Parathyroid adenoma (tissue), 2 donors: ENCODE results near the gene FITM2.

ENCODE experiments used
- H2AFZ ChIP-seq: fragments of 300-600 bp; sonication (generic); one replicate; pipeline ENCODE4 v1.7.0; 2017; ENCODE audit warnings: antibody characterized with exemption, mild to moderate bottlenecking
- H3K27ac ChIP-seq: fragments of 300-600 bp; sonication (generic); one replicate; pipeline ENCODE4 v1.7.0; 2017
- H3K27me3 ChIP-seq: fragments of 300-600 bp; sonication (generic); one replicate; pipeline ENCODE4 v1.7.0; 2017; ENCODE audit warnings: low read length; ENCODE audit not compliant: control insufficient read depth, insufficient read depth
- H3K36me3 ChIP-seq: fragments of 300-600 bp; sonication (generic); one replicate; pipeline ENCODE4 v1.7.0; 2017; ENCODE audit warnings: low read length; ENCODE audit not compliant: control insufficient read depth, insufficient read depth
- H3K4me1 ChIP-seq: fragments of 300-600 bp; sonication (generic); one replicate; pipeline ENCODE4 v1.7.0; 2017; ENCODE audit warnings: control low read depth
- H3K4me2 ChIP-seq: fragments of 300-600 bp; sonication (generic); one replicate; pipeline ENCODE4 v1.7.0; 2017; ENCODE audit warnings: low read length
- H3K4me3 ChIP-seq: fragments of 300-600 bp; sonication (generic); one replicate; pipeline ENCODE4 v1.7.0; 2017; ENCODE audit warnings: low read depth, low read length
- H3K79me2 ChIP-seq: fragments of 300-600 bp; sonication (generic); one replicate; pipeline ENCODE4 v1.7.0; 2017; ENCODE audit warnings: control low read depth
- H3K9ac ChIP-seq: fragments of 300-600 bp; sonication (generic); one replicate; pipeline ENCODE4 v1.7.0; 2017; ENCODE audit warnings: mild to moderate bottlenecking
- H3K9me3 ChIP-seq: fragments of 300-600 bp; sonication (generic); one replicate; pipeline ENCODE4 v1.7.0; 2017; ENCODE audit warnings: low read length; ENCODE audit not compliant: control insufficient read depth
- TF ChIP-seq, protein P1 (sequence below): fragments of 300-600 bp; sonication (generic); IDR thresholded peaks from one replicate; pipeline ENCODE4 v1.7.0; 2017; ENCODE audit warnings: antibody characterized with exemption, mild to moderate bottlenecking
- donor health status: primary hyperparathyroidism.

Gene FITM2

GRCh38 chr20:44309763-44310663, 989 bp downstream of the FITM2 start:
- Histone ChIP-seq H3K4me2 (peak overlapping the region; percentile 92), H3K27me3 (no peaks in the 10 kb centered on the region), H3K4me3 (peak overlapping the region; percentile 85), H3K9ac (no peak overlapping the region), H2AFZ (peak overlapping the region; percentile 85), H3K36me3 (no peaks in the 10 kb centered on the region), H3K4me1 (peaks cover 8% of the 10 kb centered on the region), H3K79me2 (peaks cover 31% of the 10 kb centered on the region), H3K27ac (peak overlapping the region; percentile 58), H3K9me3 (no peaks in the 10 kb centered on the region)
- TF ChIP-seq, protein P1, sequence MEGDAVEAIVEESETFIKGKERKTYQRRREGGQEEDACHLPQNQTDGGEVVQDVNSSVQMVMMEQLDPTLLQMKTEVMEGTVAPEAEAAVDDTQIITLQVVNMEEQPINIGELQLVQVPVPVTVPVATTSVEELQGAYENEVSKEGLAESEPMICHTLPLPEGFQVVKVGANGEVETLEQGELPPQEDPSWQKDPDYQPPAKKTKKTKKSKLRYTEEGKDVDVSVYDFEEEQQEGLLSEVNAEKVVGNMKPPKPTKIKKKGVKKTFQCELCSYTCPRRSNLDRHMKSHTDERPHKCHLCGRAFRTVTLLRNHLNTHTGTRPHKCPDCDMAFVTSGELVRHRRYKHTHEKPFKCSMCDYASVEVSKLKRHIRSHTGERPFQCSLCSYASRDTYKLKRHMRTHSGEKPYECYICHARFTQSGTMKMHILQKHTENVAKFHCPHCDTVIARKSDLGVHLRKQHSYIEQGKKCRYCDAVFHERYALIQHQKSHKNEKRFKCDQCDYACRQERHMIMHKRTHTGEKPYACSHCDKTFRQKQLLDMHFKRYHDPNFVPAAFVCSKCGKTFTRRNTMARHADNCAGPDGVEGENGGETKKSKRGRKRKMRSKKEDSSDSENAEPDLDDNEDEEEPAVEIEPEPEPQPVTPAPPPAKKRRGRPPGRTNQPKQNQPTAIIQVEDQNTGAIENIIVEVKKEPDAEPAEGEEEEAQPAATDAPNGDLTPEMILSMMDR = no peak

DNA sequence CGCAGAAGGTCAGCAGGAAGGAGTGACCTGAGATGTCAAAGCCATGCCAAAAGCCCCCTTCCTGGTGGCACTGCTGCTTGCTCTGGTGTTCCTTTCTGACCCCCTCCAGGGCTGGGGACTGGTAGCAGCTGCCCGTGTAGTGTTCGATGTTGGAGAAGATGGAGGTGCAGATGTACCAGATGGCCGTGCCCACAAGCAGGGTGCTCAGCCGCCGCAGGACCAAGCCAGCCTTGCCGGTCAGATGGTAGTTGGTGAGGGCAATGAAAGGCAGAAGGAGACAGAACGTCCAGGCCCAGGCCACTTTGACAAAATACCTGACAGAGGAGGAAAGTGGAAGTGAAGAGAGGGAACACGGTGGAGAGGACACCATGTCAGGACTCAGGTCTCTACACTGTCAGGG, 4.1 kb downstream of the FITM2 start:
- Histone ChIP-seq H3K27me3 (no peaks in the 10 kb centered on the region), H3K79me2 (peaks cover 57% of the 10 kb centered on the region), H3K4me3 (no peak overlapping the region)

DNA sequence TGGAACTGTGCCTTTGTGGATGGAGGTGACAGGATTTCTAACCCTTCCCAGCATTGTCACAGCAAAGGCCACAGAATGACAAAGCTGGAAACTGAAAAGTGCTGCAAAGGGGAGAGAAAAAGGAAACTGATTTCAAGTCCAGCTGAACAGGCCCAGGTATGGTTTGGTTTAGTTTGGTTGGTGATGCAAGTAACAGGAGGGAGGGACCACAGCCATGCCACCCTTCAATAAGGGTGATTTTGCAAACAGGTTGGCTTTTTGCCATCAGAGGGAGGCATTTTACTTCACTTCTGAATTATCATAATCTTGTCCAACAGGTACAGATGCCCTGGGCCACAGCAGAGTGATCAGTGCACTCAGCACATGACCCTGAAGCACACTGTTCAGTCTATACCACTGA, 6.6 kb downstream of the FITM2 start:
- Histone ChIP-seq H3K79me2 (peaks cover 47% of the 10 kb centered on the region), H3K4me1 (peaks cover 2% of the 10 kb centered on the region), H3K4me3 (no peak overlapping the region), H3K27me3 (no peaks in the 10 kb centered on the region), H3K36me3 (no peaks in the 10 kb centered on the region), H3K9ac (no peak overlapping the region), H3K27ac (no peak overlapping the region), H3K9me3 (no peaks in the 10 kb centered on the region), H2AFZ (no peak overlapping the region), H3K4me2 (no peak overlapping the region)
- TF ChIP-seq, protein P1 = no peak

More for the DNA sequence above, 4.1 kb downstream of the FITM2 start:
- Histone ChIP-seq H3K4me2 (no peak overlapping the region), H3K36me3 (no peaks in the 10 kb centered on the region), H3K4me1 (peaks cover 8% of the 10 kb centered on the region), H3K9me3 (no peaks in the 10 kb centered on the region), H3K9ac (no peak overlapping the region), H3K27ac (no peak overlapping the region), H2AFZ (no peak overlapping the region)
- TF ChIP-seq, protein P1 = no peak

GRCh38 chr20:44302736-44303135, 8.3 kb downstream of the FITM2 start:
- no peaks in the 10 kb centered on the region for H3K27me3 ChIP-seq
- peaks cover 47% of the 10 kb centered on the region for H3K79me2 ChIP-seq
- H3K27ac ChIP-seq = no peak overlapping the region
- no peak overlapping the region for H3K9ac ChIP-seq
- TF ChIP-seq, protein P1 = no peak
- H3K4me2 ChIP-seq = no peak overlapping the region
- no peaks in the 10 kb centered on the region for H3K9me3 ChIP-seq
- H3K4me3 ChIP-seq = no peak overlapping the region
- no peak overlapping the region for H2AFZ ChIP-seq
- no peaks in the 10 kb centered on the region for H3K4me1 ChIP-seq
- H3K36me3 ChIP-seq = no peaks in the 10 kb centered on the region
